ENCODE measurements around the gene C12orf43. TPM values are rescaled to one million over a fixed set of nuclear protein-coding genes. Genes with fewer than 3 reads are reported as not detected.

The C12orf43 gene
- total and polyA plus RNA-seq, 2 donors (not counting 1 experiment from before 2014, with no cell fraction given), result 6.7 to 18.9 TPM

DNA sequence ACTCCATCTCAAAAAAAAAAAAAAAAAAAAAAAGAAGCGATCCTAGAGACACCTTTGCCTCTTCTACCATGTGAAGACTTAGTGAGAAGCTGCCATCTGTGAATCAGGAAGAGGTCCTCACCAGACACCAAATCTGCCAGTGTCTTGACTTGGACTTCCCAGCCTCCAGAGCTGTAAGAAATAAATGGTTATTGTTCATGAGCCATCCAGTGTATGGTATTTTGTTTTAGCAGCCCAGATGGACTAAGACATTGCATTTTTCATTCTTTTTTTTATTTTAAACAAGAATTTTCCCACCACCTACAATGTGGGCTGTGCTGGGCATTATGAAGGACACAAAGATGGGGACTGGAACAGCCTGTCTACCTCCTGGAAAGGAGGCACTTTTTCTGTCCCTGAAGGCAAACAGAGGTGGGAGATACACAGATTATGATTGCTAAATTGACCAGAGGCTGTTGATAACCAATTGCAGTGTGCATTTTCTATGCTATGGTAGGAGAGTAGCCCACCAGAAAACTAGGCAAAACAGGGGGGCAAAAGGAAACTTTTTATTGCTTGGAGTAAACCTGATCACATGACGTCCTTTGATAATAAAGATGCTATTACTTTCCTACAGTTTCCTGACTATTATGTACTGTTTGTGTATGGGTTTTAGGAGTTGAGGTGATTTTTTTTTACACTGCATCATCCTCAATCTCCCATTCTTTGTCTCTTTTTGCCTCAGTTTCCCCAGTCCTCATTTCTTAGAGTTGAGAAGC lies 2.8 kb upstream of the C12orf43 start:
- Histone ChIP-seq H2AFZ (ENCODE audit: insufficient read depth, low read depth, low read length, poor library complexity, severe bottlenecking) (no peak overlapping the region), H3K4me1 (ENCODE audit: control insufficient read depth in 2 of 2, insufficient read depth in 2 of 2, low read length in 2 of 2) (peaks cover 4 to 7% of the 10 kb centered on the region in 2 donors), H3K27me3 (replicated peaks in 1 of 4; ENCODE audit: control extremely low read depth in 1 of 4, control insufficient read depth in 3 of 4, insufficient read depth in 4 of 4, low read length in 3 of 4) (no peaks in the 10 kb centered on the region), H3K27ac (ENCODE audit: low read length in 2 of 2) (no peak overlapping the region), H3K9me3 (ENCODE audit: control extremely low read depth in 1 of 3, control insufficient read depth in 2 of 3, insufficient read depth in 1 of 3, low read length in 2 of 3) (peaks cover 0 to 1% (median 0%) of the 10 kb centered on the region in 3 donors), H4K20me1 (ENCODE audit: control insufficient read depth, insufficient read depth, low read length, poor library complexity, severe bottlenecking) (no peaks in the 10 kb centered on the region), H3K4me3 (ENCODE audit: control extremely low read depth in 1 of 5, extremely low read depth in 1 of 5, insufficient read depth in 1 of 5, low read depth in 2 of 5, low read length in 4 of 5) (no peak overlapping the region), H3K36me3 (replicated peaks in 1 of 2; ENCODE audit: control extremely low read depth in 1 of 2, control insufficient read depth in 1 of 2, extremely low read depth in 1 of 2, insufficient read depth in 2 of 2, low read length in 1 of 2) (no peaks in the 10 kb centered on the region), H3K79me2 (ENCODE audit: control insufficient read depth, insufficient read depth, low read length) (peaks cover 16% of the 10 kb centered on the region), H3K9ac (ENCODE audit: low read length) (no peak overlapping the region), H3K4me2 (replicated peaks; ENCODE audit: low read depth, low read length, poor library complexity, severe bottlenecking) (no peak overlapping the region)
- ATAC-seq (ENCODE audit: low read depth) (no peak), DNase-seq (no peak)
- no peak overlapping the region for H3K27ac Mint-ChIP-seq
- no peak overlapping the region for H3K4me3 Mint-ChIP-seq
- ChIA-PET CTCF (interaction anchor here (0.6 kb wide), 1 partner anchor 678 kb away, joined by 3 read pairs; no protein-coding TSS in a partner anchor), POLR2A (interaction anchor here (0.7 kb wide), 1 partner anchor 547 kb away, joined by 5 read pairs; no protein-coding TSS in a partner anchor)
- intact Hi-C loops (cut with micrococcal nuclease), result loop anchor here (5.0 kb wide), 1 partner anchor 117 kb away; the partner anchor contains the start of gene SPPL3
- H3K27me3 Mint-ChIP-seq, result peaks cover 7% of the 10 kb centered on the region
- H3K9me3 Mint-ChIP-seq (ENCODE audit: insufficient read depth), result no peaks in the 10 kb centered on the region
- no CpG with 5 or more reads among the region's 2 CpGs for WGBS (ENCODE audit: insufficient coverage)
- TF ChIP-seq, protein P1, sequence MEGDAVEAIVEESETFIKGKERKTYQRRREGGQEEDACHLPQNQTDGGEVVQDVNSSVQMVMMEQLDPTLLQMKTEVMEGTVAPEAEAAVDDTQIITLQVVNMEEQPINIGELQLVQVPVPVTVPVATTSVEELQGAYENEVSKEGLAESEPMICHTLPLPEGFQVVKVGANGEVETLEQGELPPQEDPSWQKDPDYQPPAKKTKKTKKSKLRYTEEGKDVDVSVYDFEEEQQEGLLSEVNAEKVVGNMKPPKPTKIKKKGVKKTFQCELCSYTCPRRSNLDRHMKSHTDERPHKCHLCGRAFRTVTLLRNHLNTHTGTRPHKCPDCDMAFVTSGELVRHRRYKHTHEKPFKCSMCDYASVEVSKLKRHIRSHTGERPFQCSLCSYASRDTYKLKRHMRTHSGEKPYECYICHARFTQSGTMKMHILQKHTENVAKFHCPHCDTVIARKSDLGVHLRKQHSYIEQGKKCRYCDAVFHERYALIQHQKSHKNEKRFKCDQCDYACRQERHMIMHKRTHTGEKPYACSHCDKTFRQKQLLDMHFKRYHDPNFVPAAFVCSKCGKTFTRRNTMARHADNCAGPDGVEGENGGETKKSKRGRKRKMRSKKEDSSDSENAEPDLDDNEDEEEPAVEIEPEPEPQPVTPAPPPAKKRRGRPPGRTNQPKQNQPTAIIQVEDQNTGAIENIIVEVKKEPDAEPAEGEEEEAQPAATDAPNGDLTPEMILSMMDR (IDR thresholded peaks at IDR 0.05), result no peak
- no peak for TF ChIP-seq EZH2 (IDR thresholded peaks at IDR 0.05; ENCODE audit: borderline replicate concordance, insufficient read depth, low read depth, low read length, poor library complexity, severe bottlenecking)
- peaks cover 14% of the 10 kb centered on the region for H3K4me1 Mint-ChIP-seq

DNA sequence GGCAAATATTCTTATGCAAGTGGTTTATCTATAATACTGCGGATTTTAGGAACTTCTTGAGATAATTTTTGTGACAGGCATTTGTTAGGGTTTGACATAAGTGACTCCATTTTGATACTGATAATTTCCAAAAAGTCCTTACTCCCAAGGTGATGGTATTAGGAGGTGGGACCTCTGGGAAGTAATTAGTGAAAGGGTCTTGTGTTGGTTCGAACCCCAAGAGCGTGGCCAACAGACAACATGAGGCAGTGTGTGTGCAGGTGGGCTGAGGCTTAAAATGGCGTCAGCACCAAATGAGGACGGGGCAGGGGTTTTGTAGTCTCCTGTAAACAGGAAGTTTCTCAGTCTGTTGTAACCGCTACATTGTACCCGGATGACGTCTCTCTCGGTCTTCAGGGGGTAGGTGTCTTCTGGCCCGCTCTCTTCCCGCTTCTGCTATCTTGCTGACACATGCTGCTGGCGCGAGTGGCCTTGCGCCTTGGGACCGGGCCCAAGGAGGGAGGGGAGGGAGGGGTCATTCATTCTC lies 1.7 kb upstream of the C12orf43 start:
- TF ChIP-seq EZH2 (IDR thresholded peaks at IDR 0.05; ENCODE audit: borderline replicate concordance, insufficient read depth, low read depth, low read length, poor library complexity, severe bottlenecking), result no peak
- TF ChIP-seq, protein P1 (IDR thresholded peaks at IDR 0.05), result no peak
- WGBS (ENCODE audit: insufficient coverage), result 96% methylated on average over 10 of the region's 15 CpGs
- Histone ChIP-seq H3K79me2 (ENCODE audit: control insufficient read depth, insufficient read depth, low read length) (peaks cover 22% of the 10 kb centered on the region), H3K27me3 (replicated peaks in 1 of 4; ENCODE audit: control extremely low read depth in 1 of 4, control insufficient read depth in 3 of 4, insufficient read depth in 4 of 4, low read length in 3 of 4) (no peaks in the 10 kb centered on the region), H3K4me3 (ENCODE audit: control extremely low read depth in 1 of 5, extremely low read depth in 1 of 5, insufficient read depth in 1 of 5, low read depth in 2 of 5, low read length in 4 of 5) (no peak overlapping the region), H3K4me1 (ENCODE audit: control insufficient read depth in 2 of 2, insufficient read depth in 2 of 2, low read length in 2 of 2) (peaks cover 4 to 7% of the 10 kb centered on the region in 2 donors), H3K9ac (ENCODE audit: low read length) (no peak overlapping the region), H4K20me1 (ENCODE audit: control insufficient read depth, insufficient read depth, low read length, poor library complexity, severe bottlenecking) (no peaks in the 10 kb centered on the region), H3K4me2 (replicated peaks; ENCODE audit: low read depth, low read length, poor library complexity, severe bottlenecking) (no peak overlapping the region), H3K27ac (ENCODE audit: low read length in 2 of 2) (no peak overlapping the region), H3K9me3 (ENCODE audit: control extremely low read depth in 1 of 3, control insufficient read depth in 2 of 3, insufficient read depth in 1 of 3, low read length in 2 of 3) (peaks cover 0 to 1% (median 0%) of the 10 kb centered on the region in 3 donors), H2AFZ (ENCODE audit: insufficient read depth, low read depth, low read length, poor library complexity, severe bottlenecking) (no peak overlapping the region), H3K36me3 (replicated peaks in 1 of 2; ENCODE audit: control extremely low read depth in 1 of 2, control insufficient read depth in 1 of 2, extremely low read depth in 1 of 2, insufficient read depth in 2 of 2, low read length in 1 of 2) (peaks cover 0 to 2% of the 10 kb centered on the region in 2 experiments)
- Mint-ChIP-seq H3K9me3 (ENCODE audit: insufficient read depth) (no peaks in the 10 kb centered on the region), H3K4me1 (peaks cover 14% of the 10 kb centered on the region), H3K27ac (no peak overlapping the region), H3K27me3 (peaks cover 2% of the 10 kb centered on the region), H3K4me3 (no peak overlapping the region)
- intact Hi-C loops (cut with micrococcal nuclease), result loop anchor here (5.0 kb wide), 1 partner anchor 116 kb away; the partner anchor contains the start of gene SPPL3
- ATAC-seq (ENCODE audit: low read depth), result no peak
- POLR2A ChIA-PET, result no interaction called here
- CTCF ChIA-PET, result interaction anchor here (0.6 kb wide), 1 partner anchor 677 kb away, joined by 3 read pairs; no protein-coding TSS in a partner anchor
- no peak for DNase-seq
